IMR-90 (cell line): Measurements from ENCODE around the gene F5. TPM values are rescaled to one million over a fixed set of nuclear protein-coding genes. Genes with fewer than 3 reads are reported as not detected.

ENCODE experiments used
- ATAC-seq: fragments of 200-7000 bp; cut with Tn5 transposase; 2 replicates; pipeline ENCODE4 v1.9.1; 2020; ENCODE audit warnings: low read depth, mild to moderate bottlenecking, moderate library complexity
- BruUV-seq: library from RNA; stranded (reverse); fragments of 400-500 nt; replicated peaks from 2 replicates; lab custom pipeline; 2021; lab: Mats Ljungman, UMichigan
- CTCF ChIA-PET: fragments of 300-600 bp; formaldehyde crosslinking; extraction: SDS; loops from one replicate; lab custom pipeline; 2021; ENCODE audit warnings: antibody characterized with exemption; lab: Yijun Ruan, JAX
- POLR2A ChIA-PET: fragments of 300-600 bp; sonication (Branson Sonifier 250); formaldehyde crosslinking; loops from one replicate; lab custom pipeline; 2022; ENCODE audit warnings: antibody characterized with exemption; ENCODE audit not compliant: unreplicated experiment; lab: Charles Lee
- DNase-seq: peaks from one replicate; pipeline ENCODE4 v3.0.0; 2013
- H2AFZ ChIP-seq: replicated peaks from 2 replicates; pipeline ENCODE3; 2013; ENCODE audit warnings: low read length, mild to moderate bottlenecking; ENCODE audit not compliant: poor library complexity
- H2AK5ac ChIP-seq: 2 replicates; pipeline ENCODE4 v1.6.1; 2013; ENCODE audit warnings: low read depth, low read length, inconsistent platforms
- H2AK9ac ChIP-seq: replicated peaks from 2 replicates; pipeline ENCODE3; 2013; ENCODE audit warnings: mild to moderate bottlenecking, low read depth, low read length, moderate library complexity; ENCODE audit not compliant: poor library complexity
- H2BK120ac ChIP-seq: 2 replicates; pipeline ENCODE4 v1.6.1; 2013; ENCODE audit warnings: low read depth, low read length, inconsistent platforms
- H2BK15ac ChIP-seq: 3 replicates; pipeline ENCODE4 v1.6.1; 2013; ENCODE audit warnings: low read depth, low read length, inconsistent platforms
- H2BK20ac ChIP-seq: 2 replicates; pipeline ENCODE4 v1.6.1; 2013; ENCODE audit warnings: low read depth, mild to moderate bottlenecking, inconsistent platforms, low read length, moderate library complexity
- H2BK5ac ChIP-seq: 2 replicates; pipeline ENCODE4 v1.6.1; 2013; ENCODE audit warnings: mild to moderate bottlenecking, low read depth, low read length, inconsistent platforms; ENCODE audit not compliant: poor library complexity, severe bottlenecking
- H3K14ac ChIP-seq: replicated peaks from 2 replicates; pipeline ENCODE4 v1.6.1; 2013; ENCODE audit warnings: low read depth, low read length, inconsistent platforms
- H3K18ac ChIP-seq: 2 replicates; pipeline ENCODE4 v1.6.1; 2013; ENCODE audit warnings: low read depth, low read length, control low read depth
- H3K23ac ChIP-seq: 2 replicates; pipeline ENCODE4 v1.6.1; 2013; ENCODE audit warnings: low read depth, low read length, inconsistent platforms
- H3K27ac ChIP-seq: 2 replicates; pipeline ENCODE4 v1.5.1; 2013; ENCODE audit warnings: mild to moderate bottlenecking, control low read depth, low read length; ENCODE audit not compliant: insufficient read depth
- H3K27me3 ChIP-seq: 2 replicates; pipeline ENCODE4 v1.6.1; 2013; ENCODE audit warnings: low read length; ENCODE audit not compliant: control insufficient read depth, insufficient read depth
- H3K36me3 ChIP-seq: 2 replicates; pipeline ENCODE4 v1.6.1; 2013; ENCODE audit warnings: low read length, mixed read lengths; ENCODE audit not compliant: control insufficient read depth, insufficient read depth
- H3K4ac ChIP-seq: 2 replicates; pipeline ENCODE4 v1.6.1; 2013; ENCODE audit warnings: low read depth, low read length, inconsistent platforms
- H3K4me1 ChIP-seq: 2 replicates; pipeline ENCODE4 v1.6.1; 2013; ENCODE audit warnings: low read length, mixed read lengths; ENCODE audit not compliant: control insufficient read depth, insufficient read depth
- H3K4me2 ChIP-seq: 2 replicates; pipeline ENCODE4 v1.6.1; 2013; ENCODE audit warnings: low read depth, mild to moderate bottlenecking, control low read depth, low read length, moderate library complexity
- H3K4me3 ChIP-seq: 2 replicates; pipeline ENCODE4 v1.5.1; 2013; ENCODE audit warnings: low read depth, mild to moderate bottlenecking, control low read depth, low read length, moderate library complexity; ENCODE audit not compliant: insufficient read depth
- H3K56ac ChIP-seq: 2 replicates; pipeline ENCODE4 v1.6.1; 2013; ENCODE audit warnings: low read length, inconsistent platforms; ENCODE audit not compliant: insufficient read depth; ENCODE audit errors: extremely low read depth
- H3K79me1 ChIP-seq, 2 experiments: 2 replicates each; pipeline ENCODE4 v1.6.1; 2013; ENCODE audit warnings: low read length in 2 of 2, inconsistent platforms in 1 of 2, low read depth in 1 of 2
- H3K9ac ChIP-seq: 2 replicates; pipeline ENCODE4 v1.6.1; 2013; ENCODE audit warnings: low read depth, low read length, control low read depth
- H3K9me1 ChIP-seq: 2 replicates; pipeline ENCODE4 v1.6.1; 2013; ENCODE audit warnings: low read length, inconsistent platforms; ENCODE audit not compliant: insufficient read depth
- H3K9me3 ChIP-seq: 2 replicates; pipeline ENCODE4 v1.6.1; 2013; ENCODE audit warnings: low read length; ENCODE audit not compliant: control insufficient read depth, insufficient read depth
- H4K20me1 ChIP-seq: 2 replicates; pipeline ENCODE4 v1.6.1; 2013; ENCODE audit warnings: low read length, inconsistent platforms; ENCODE audit not compliant: insufficient read depth
- H4K5ac ChIP-seq: 2 replicates; pipeline ENCODE4 v1.6.1; 2013; ENCODE audit warnings: mild to moderate bottlenecking, low read depth, low read length, control low read depth
- H4K8ac ChIP-seq, 2 experiments: 2 replicates each; pipeline ENCODE4 v1.6.1; 2013; ENCODE audit warnings: low read depth in 2 of 2, low read length in 2 of 2, control low read depth in 1 of 2, inconsistent platforms in 1 of 2
- H4K91ac ChIP-seq: 2 replicates; pipeline ENCODE4 v1.6.1; 2013; ENCODE audit warnings: low read depth, low read length, inconsistent platforms; ENCODE audit not compliant: insufficient read depth
- BHLHE40 ChIP-seq: fragments of 150-350 bp; IDR thresholded peaks from 2 replicates; pipeline ENCODE4 v1.6.1; 2016; ENCODE audit warnings: mild to moderate bottlenecking, low read depth, low read length
- CEBPB ChIP-seq: IDR thresholded peaks from 2 replicates; pipeline ENCODE4 v1.6.1; 2012; ENCODE audit warnings: low read depth, low read length, improper control_type of control experiment
- CHD1 ChIP-seq: IDR thresholded peaks from 2 replicates; pipeline ENCODE4 v1.6.1; 2012; ENCODE audit warnings: low read depth, low read length, improper control_type of control experiment
- FOS ChIP-seq: fragments of 150-350 bp; IDR thresholded peaks from 2 replicates; pipeline ENCODE4 v1.6.1; 2016; ENCODE audit warnings: low read depth, low read length
- MAFK ChIP-seq: IDR thresholded peaks from 2 replicates; pipeline ENCODE4 v1.6.1; 2012; ENCODE audit warnings: low read depth, low read length, improper control_type of control experiment
- MAZ ChIP-seq: IDR thresholded peaks from 2 replicates; pipeline ENCODE4 v1.6.1; 2012; ENCODE audit warnings: low read depth, mild to moderate bottlenecking, low read length, improper control_type of control experiment, moderate library complexity, borderline replicate concordance
- MXI1 ChIP-seq: IDR thresholded peaks from 2 replicates; pipeline ENCODE4 v1.6.1; 2012; ENCODE audit warnings: low read depth, mild to moderate bottlenecking, low read length, moderate library complexity, borderline replicate concordance
- NFE2L2 ChIP-seq: fragments of 150-350 bp; IDR thresholded peaks from 2 replicates; pipeline ENCODE4 v1.6.1; 2016; ENCODE audit warnings: low read depth, mild to moderate bottlenecking, low read length
- POLR2A ChIP-seq: IDR thresholded peaks from 2 replicates; pipeline ENCODE4 v1.6.1; 2012; ENCODE audit warnings: mild to moderate bottlenecking, low read depth, low read length
- RAD21 ChIP-seq: IDR thresholded peaks from 2 replicates; pipeline ENCODE4 v1.6.1; 2012; ENCODE audit warnings: low read length, improper control_type of control experiment
- RCOR1 ChIP-seq: IDR thresholded peaks from 2 replicates; pipeline ENCODE4 v1.6.1; 2012; ENCODE audit warnings: mild to moderate bottlenecking, low read length, improper control_type of control experiment; ENCODE audit not compliant: insufficient replicate concordance
- RFX5 ChIP-seq: IDR thresholded peaks from 2 replicates; pipeline ENCODE4 v1.8.0; 2012; ENCODE audit warnings: low read depth, mild to moderate bottlenecking, low read length, moderate library complexity
- SMC3 ChIP-seq: fragments of 150-350 bp; IDR thresholded peaks from 2 replicates; pipeline ENCODE4 v1.6.1; 2016; ENCODE audit warnings: low read depth, mild to moderate bottlenecking, antibody characterized with exemption, low read length, moderate library complexity
- WGBS, 2 experiments: methylation state at CpG; one replicate each; pipeline versions ENCODE4 v1.1.5 to v1.1.7; 2013; ENCODE audit warnings: missing lambda C conversion rate in 2 of 2; ENCODE audit not compliant: insufficient read length in 1 of 2; ENCODE audit errors: extremely low coverage in 2 of 2; 5-methylcytosine and 5-hydroxymethylcytosine counted together
- dilution Hi-C: fragments of 300-500 bp; cut with HindIII; formaldehyde crosslinking; loops from one replicate; pipeline ENCODE4 v1.14.3; 2018; ENCODE audit warnings: low sequenced_read_pairs; ENCODE audit not compliant: unreplicated experiment
- in situ Hi-C: fragments of 300-500 bp; cut with MboI; formaldehyde crosslinking; loops from 3 replicates; pipeline ENCODE4 v1.14.3; 2019; ENCODE audit warnings: low sequenced_read_pairs, inconsistent platforms, mixed read lengths
- intact Hi-C: fragments of 100-400 bp; cut with micrococcal nuclease; formaldehyde crosslinking; loops from 2 replicates; pipeline ENCODE4 v1.10.0; 2022
- polyA plus RNA-seq, 3 experiments: library from polyadenylated mRNA; depleted of rRNA; stranded (reverse); fragments of >200 nt; gene quantifications; 2 replicates each; pipeline ENCODE4 v1.2.3, GENCODE V29; 2012; ENCODE audit warnings: low replicate concordance in 1 of 3
- total RNA-seq: library from RNA; depleted of rRNA; stranded (reverse); fragments of >200 nt; gene quantifications from 2 replicates; pipeline ENCODE4 v1.2.3, GENCODE V29; 2012
- TF ChIP-seq, protein P1 (sequence below): conservative IDR thresholded peaks from 2 replicates; pipeline ENCODE4 v1.5.1; 2012; ENCODE audit warnings: mild to moderate bottlenecking, low read depth, low read length, improper control_type of control experiment
- TF ChIP-seq, protein P2 (sequence below): fragments of 150-350 bp; IDR thresholded peaks from 2 replicates; pipeline ENCODE4 v1.6.1; 2016; ENCODE audit warnings: low read depth, mild to moderate bottlenecking, low read length, moderate library complexity, borderline replicate concordance
- TF ChIP-seq, protein P3 (sequence below): fragments of 150-350 bp; IDR thresholded peaks from 2 replicates; pipeline ENCODE4 v1.6.1; 2017; ENCODE audit warnings: mild to moderate bottlenecking, antibody characterized with exemption, low read length, low read depth

F5 gene
- total and polyA plus RNA-seq, 2 of the 4 experiments (the other 2 are of a cell fraction): not detected

DNA sequence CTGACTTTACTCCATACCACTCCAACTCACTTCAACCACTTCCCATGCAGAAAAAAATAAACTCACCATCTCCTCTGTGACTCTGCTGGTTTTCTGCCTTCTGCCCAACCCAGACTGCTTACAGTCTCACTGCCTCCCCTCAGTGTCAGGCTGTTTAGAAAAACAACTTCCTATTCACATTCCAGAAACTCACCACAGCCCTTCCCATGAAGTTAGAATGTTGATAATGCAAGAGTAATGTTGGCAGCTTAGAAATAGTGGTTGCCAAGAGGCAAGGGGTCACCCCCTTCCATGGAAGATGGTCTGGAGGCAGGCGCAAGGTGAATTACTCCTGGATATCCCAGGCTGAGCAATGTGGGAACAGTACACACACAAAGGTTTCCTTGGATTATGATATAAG, 43.7 kb upstream of the F5 start, which contains the start of gene SELP:
TSS of gene SELP (minus strand) at position 119 of the 400 bp plus-strand sequence. CDS start at position 69, 50 bp downstream.
- H2AFZ ChIP-seq: no peak within 1 kb of the TSS
- H4K91ac ChIP-seq: no peak within 1 kb of the TSS
- WGBS, 2 experiments: no CpG with 5 or more reads among the region's 1 CpG
- H3K4me1 ChIP-seq: no peaks in the 10 kb centered on the region
- no peak within 1 kb of the TSS for H3K27ac ChIP-seq
- dilution Hi-C loops (no loop called here), in situ Hi-C loops (no loop called here), intact Hi-C loops (no loop called here)
- TF ChIP-seq SMC3 (no peak), POLR2A (no peak), NFE2L2 (no peak), BHLHE40 (no peak), FOS (no peak), RCOR1 (no peak), CHD1 (no peak), MAZ (no peak), RAD21 (no peak), RFX5 (no peak), MXI1 (no peak), CEBPB (no peak), MAFK (no peak)
- TF ChIP-seq, protein P1, sequence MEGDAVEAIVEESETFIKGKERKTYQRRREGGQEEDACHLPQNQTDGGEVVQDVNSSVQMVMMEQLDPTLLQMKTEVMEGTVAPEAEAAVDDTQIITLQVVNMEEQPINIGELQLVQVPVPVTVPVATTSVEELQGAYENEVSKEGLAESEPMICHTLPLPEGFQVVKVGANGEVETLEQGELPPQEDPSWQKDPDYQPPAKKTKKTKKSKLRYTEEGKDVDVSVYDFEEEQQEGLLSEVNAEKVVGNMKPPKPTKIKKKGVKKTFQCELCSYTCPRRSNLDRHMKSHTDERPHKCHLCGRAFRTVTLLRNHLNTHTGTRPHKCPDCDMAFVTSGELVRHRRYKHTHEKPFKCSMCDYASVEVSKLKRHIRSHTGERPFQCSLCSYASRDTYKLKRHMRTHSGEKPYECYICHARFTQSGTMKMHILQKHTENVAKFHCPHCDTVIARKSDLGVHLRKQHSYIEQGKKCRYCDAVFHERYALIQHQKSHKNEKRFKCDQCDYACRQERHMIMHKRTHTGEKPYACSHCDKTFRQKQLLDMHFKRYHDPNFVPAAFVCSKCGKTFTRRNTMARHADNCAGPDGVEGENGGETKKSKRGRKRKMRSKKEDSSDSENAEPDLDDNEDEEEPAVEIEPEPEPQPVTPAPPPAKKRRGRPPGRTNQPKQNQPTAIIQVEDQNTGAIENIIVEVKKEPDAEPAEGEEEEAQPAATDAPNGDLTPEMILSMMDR: no peak
- TF ChIP-seq, protein P2, sequence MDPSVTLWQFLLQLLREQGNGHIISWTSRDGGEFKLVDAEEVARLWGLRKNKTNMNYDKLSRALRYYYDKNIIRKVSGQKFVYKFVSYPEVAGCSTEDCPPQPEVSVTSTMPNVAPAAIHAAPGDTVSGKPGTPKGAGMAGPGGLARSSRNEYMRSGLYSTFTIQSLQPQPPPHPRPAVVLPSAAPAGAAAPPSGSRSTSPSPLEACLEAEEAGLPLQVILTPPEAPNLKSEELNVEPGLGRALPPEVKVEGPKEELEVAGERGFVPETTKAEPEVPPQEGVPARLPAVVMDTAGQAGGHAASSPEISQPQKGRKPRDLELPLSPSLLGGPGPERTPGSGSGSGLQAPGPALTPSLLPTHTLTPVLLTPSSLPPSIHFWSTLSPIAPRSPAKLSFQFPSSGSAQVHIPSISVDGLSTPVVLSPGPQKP: no peak
- TF ChIP-seq, protein P3, sequence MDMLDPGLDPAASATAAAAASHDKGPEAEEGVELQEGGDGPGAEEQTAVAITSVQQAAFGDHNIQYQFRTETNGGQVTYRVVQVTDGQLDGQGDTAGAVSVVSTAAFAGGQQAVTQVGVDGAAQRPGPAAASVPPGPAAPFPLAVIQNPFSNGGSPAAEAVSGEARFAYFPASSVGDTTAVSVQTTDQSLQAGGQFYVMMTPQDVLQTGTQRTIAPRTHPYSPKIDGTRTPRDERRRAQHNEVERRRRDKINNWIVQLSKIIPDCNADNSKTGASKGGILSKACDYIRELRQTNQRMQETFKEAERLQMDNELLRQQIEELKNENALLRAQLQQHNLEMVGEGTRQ: no peak
- BruUV-seq: no TSS peak
- H3K23ac ChIP-seq: no peak within 1 kb of the TSS
- H3K4me3 ChIP-seq: no peak within 1 kb of the TSS
- no peak within 1 kb of the TSS for H2BK120ac ChIP-seq
- no peak for ATAC-seq
- H3K27me3 ChIP-seq: no peaks in the 10 kb centered on the region
- no peak within 1 kb of the TSS for H3K56ac ChIP-seq
- no peak within 1 kb of the TSS for H3K4me2 ChIP-seq
- H4K8ac ChIP-seq: no peak within 1 kb of the TSS
- H2BK20ac ChIP-seq: no peak within 1 kb of the TSS
- POLR2A ChIA-PET: no interaction called here
- no peak within 1 kb of the TSS for H2BK5ac ChIP-seq
- CTCF ChIA-PET: no interaction called here
- no peak within 1 kb of the TSS for H2BK15ac ChIP-seq
- H3K9me3 ChIP-seq: peaks cover 7% of the 10 kb centered on the region; the same call in 1 of the 2 replicates
- H3K4ac ChIP-seq: no peak within 1 kb of the TSS
- no peak within 1 kb of the TSS for H2AK9ac ChIP-seq
- H3K9me1 ChIP-seq: no peaks in the 10 kb centered on the region
- H4K5ac ChIP-seq: no peak within 1 kb of the TSS
- no peak within 1 kb of the TSS for H3K9ac ChIP-seq
- H3K14ac ChIP-seq: no peak within 1 kb of the TSS
- H3K18ac ChIP-seq: no peak within 1 kb of the TSS
- no peak for DNase-seq
- H3K36me3 ChIP-seq: no peaks in the 10 kb centered on the region
- no peaks in the 10 kb centered on the region for H4K20me1 ChIP-seq
- H2AK5ac ChIP-seq: no peak within 1 kb of the TSS
- H3K79me1 ChIP-seq: no peaks in the 10 kb centered on the region
